MCF 10A (cell line): ENCODE data around the gene SELENOF. TPM values are rescaled to one million over a fixed set of nuclear protein-coding genes. Genes with fewer than 3 reads are reported as not detected.
A peak's percentile ranks its signal among the peaks of the same experiment; 100 is the strongest.

ENCODE experiments used
- BruUV-seq: library from RNA; stranded (reverse); fragments of 400-500 nt; replicated peaks from 2 replicates; lab custom pipeline; 2021; lab: Mats Ljungman, UMichigan
- CTCF ChIA-PET: fragments of 300-600 bp; sonication (Branson Sonifier 250); formaldehyde crosslinking; extraction: SDS; loops from one replicate; lab custom pipeline; 2021; ENCODE audit warnings: antibody characterized with exemption, inconsistent platforms; lab: Yijun Ruan, JAX
- POLR2A ChIA-PET: fragments of 300-600, 350-650 bp; sonication (Branson Sonifier 250); formaldehyde crosslinking; extraction: SDS; loops from one replicate; lab custom pipeline; 2020; ENCODE audit warnings: antibody characterized with exemption, inconsistent platforms; lab: Yijun Ruan, JAX
- DNase-seq: peaks from one replicate; pipeline ENCODE4 v3.0.0-alpha.2; 2018; ENCODE audit not compliant: unreplicated experiment
- H3K27ac Mint-ChIP-seq: one replicate; pipeline ENCODE4 v1.8.0; 2022; ENCODE audit warnings: mild to moderate bottlenecking, low read depth, mixed read lengths; ENCODE audit not compliant: unreplicated experiment
- H3K27me3 Mint-ChIP-seq: one replicate; pipeline ENCODE4 v1.8.0; 2022; ENCODE audit warnings: mixed read lengths; ENCODE audit not compliant: insufficient read depth, unreplicated experiment
- H3K36me3 Mint-ChIP-seq: one replicate; pipeline ENCODE4 v1.8.0; 2022; ENCODE audit warnings: mild to moderate bottlenecking, moderate library complexity, mixed read lengths; ENCODE audit not compliant: insufficient read depth, unreplicated experiment
- H3K4me1 Mint-ChIP-seq: one replicate; pipeline ENCODE4 v1.8.0; 2022; ENCODE audit warnings: mixed read lengths; ENCODE audit not compliant: insufficient read depth, unreplicated experiment
- H3K4me3 Mint-ChIP-seq: one replicate; pipeline ENCODE4 v1.8.0; 2022; ENCODE audit warnings: mild to moderate bottlenecking, moderate library complexity, mixed read lengths; ENCODE audit not compliant: unreplicated experiment
- H3K9me3 Mint-ChIP-seq: one replicate; pipeline ENCODE4 v1.8.0; 2022; ENCODE audit warnings: mixed read lengths; ENCODE audit not compliant: unreplicated experiment
- CTCF ChIP-seq: fragments of 200-600 bp; IDR thresholded peaks from one replicate; pipeline ENCODE4 v1.8.0; 2022; ENCODE audit warnings: antibody characterized with exemption, mild to moderate bottlenecking; ENCODE audit not compliant: unreplicated experiment
- intact Hi-C: fragments of 100-400 bp; cut with micrococcal nuclease; formaldehyde crosslinking; loops from 2 replicates; pipeline ENCODE4 v1.14.1; 2022
- total RNA-seq: library from RNA; stranded (reverse); gene quantifications from 2 replicates; pipeline ENCODE4 v1.2.3, GENCODE V29; 2022

SELENOF gene
- total RNA-seq, 1 experiment from 2014 or later = 227 TPM

GRCh38 chr1:86832433-86832832 lies 81.5 kb downstream of the SELENOF start:
- ChIA-PET CTCF (interaction anchor here (1.7 to 5.4 kb wide), 2 partner anchors 51 to 133 kb away, joined by 3 to 39 read pairs; no protein-coding TSS in a partner anchor), POLR2A (no interaction called here)
- DNase-seq = no peak
- H3K36me3 Mint-ChIP-seq = no peaks in the 10 kb centered on the region
- no TSS peak for BruUV-seq
- H3K9me3 Mint-ChIP-seq = no peaks in the 10 kb centered on the region
- H3K4me1 Mint-ChIP-seq = peaks cover 16% of the 10 kb centered on the region
- no peak for TF ChIP-seq CTCF
- intact Hi-C loops = loop anchor here (2.0 kb wide), 1 partner anchor 192 kb away; no protein-coding TSS in a partner anchor
- no peaks in the 10 kb centered on the region for H3K27me3 Mint-ChIP-seq
- no peak overlapping the region for H3K27ac Mint-ChIP-seq
- H3K4me3 Mint-ChIP-seq = no peak overlapping the region

DNA sequence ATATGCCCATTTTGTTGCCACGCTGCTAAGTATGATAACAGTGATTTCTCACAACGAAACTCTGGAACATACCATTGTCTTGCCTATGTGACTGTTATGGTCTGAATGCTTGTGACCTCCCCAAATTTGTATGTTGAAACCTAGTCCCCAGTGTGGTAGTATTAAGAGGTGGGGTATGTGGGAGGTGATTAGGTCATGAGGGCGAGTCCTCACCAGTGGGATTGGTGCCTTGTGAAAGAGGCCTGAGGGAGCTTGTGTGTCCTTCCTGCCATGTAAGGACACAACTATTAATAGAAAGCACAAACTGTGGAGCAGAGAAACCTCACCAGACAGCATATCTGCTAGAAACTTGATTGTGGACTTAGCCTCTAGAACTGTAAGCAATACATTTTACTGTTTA lies 84.6 kb downstream of the SELENOF start:
- Mint-ChIP-seq H3K4me1 (peaks cover 8% of the 10 kb centered on the region), H3K36me3 (no peaks in the 10 kb centered on the region), H3K27ac (no peak overlapping the region), H3K27me3 (no peaks in the 10 kb centered on the region), H3K4me3 (no peak overlapping the region), H3K9me3 (no peaks in the 10 kb centered on the region)
- no peak for TF ChIP-seq CTCF
- intact Hi-C loops = no loop called here
- ChIA-PET POLR2A (no interaction called here), CTCF (interaction anchor here (0.8 to 3.7 kb wide), 4 partner anchors 19 to 255 kb away, joined by 3 to 17 read pairs (median 3); no protein-coding TSS in a partner anchor)
- no TSS peak for BruUV-seq
- no peak for DNase-seq

DNA sequence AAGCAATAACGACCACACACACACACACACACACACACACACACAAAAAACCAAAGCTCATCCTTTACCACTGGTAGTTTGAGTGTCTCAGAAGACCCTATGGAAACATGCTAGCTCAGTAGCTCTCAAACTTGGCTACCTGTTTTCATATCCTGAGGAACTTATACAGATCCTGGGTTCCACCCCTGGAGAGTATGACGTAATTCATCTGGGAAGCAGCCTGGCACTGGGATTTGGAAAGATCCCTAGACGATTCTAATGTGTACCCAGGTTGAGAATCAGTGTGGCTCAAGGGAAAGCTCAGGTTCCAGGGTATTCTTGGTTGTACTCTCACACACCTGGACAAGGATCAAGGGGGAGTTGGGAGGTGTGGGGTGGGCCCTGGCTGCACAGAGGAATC lies 85.9 kb downstream of the SELENOF start:
- intact Hi-C loops = no loop called here
- Mint-ChIP-seq H3K4me1 (peaks cover under 1% of the 10 kb centered on the region), H3K27me3 (no peaks in the 10 kb centered on the region), H3K27ac (no peak overlapping the region), H3K4me3 (no peak overlapping the region), H3K36me3 (no peaks in the 10 kb centered on the region), H3K9me3 (no peaks in the 10 kb centered on the region)
- DNase-seq = peak; percentile 9
- no peak for TF ChIP-seq CTCF
- CTCF ChIA-PET = interaction anchor here (0.6 to 3.7 kb wide), 4 partner anchors 19 to 257 kb away, joined by 4 to 17 read pairs (median 4); no protein-coding TSS in a partner anchor
- POLR2A ChIA-PET = no interaction called here
- BruUV-seq = no TSS peak

DNA sequence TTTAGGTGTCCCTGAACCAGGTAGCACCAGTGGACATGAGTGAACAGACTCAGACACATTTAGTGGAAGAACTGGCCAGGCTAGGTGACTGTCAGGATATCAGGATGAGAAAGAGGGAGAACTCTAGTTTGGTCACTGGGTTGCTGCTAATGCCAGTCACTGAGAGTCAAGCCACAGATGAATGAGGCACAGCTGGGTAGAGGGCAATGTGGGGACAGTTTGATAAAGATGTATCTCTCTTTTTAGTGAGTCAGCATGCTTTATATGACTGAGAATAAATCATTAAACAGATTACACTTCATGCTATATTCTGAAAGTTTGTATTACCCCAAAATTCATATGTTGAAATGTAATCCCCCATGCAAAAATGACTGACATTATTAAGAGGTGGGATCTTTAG lies 87.1 kb downstream of the SELENOF start:
- Mint-ChIP-seq H3K9me3 (no peaks in the 10 kb centered on the region), H3K4me1 (no peaks in the 10 kb centered on the region), H3K4me3 (no peak overlapping the region), H3K27me3 (no peaks in the 10 kb centered on the region), H3K36me3 (no peaks in the 10 kb centered on the region), H3K27ac (no peak overlapping the region)
- DNase-seq = no peak
- POLR2A ChIA-PET = no interaction called here
- intact Hi-C loops = no loop called here
- CTCF ChIA-PET = interaction anchor here (0.7 to 3.7 kb wide), 5 partner anchors 46 to 258 kb away, joined by 3 to 17 read pairs (median 4); no protein-coding TSS in a partner anchor
- BruUV-seq = no TSS peak
- no peak for TF ChIP-seq CTCF
